Activated naive CD4-positive, alpha-beta T cell treated with anti-CD3 and anti-CD28 coated beads for 36 hours (primary cell): Measurements from ENCODE around the gene CLDN7. TPM values are rescaled to one million over a fixed set of nuclear protein-coding genes. Genes with fewer than 3 reads are reported as not detected.

Experiments used
- CTCF ChIA-PET: fragments of 350-600 bp; sonication (Branson Sonifier 250); formaldehyde crosslinking; loops from one replicate; lab custom pipeline; 2021; ENCODE audit warnings: antibody characterized with exemption; lab: Charles Lee
- DNase-seq: peaks from one replicate; pipeline ENCODE4 v3.0.0-alpha.2; 2020
- H3K27ac Mint-ChIP-seq: one replicate; pipeline ENCODE4 v1.8.0; 2021; ENCODE audit warnings: mild to moderate bottlenecking, mixed read lengths
- H3K27me3 Mint-ChIP-seq: one replicate; pipeline ENCODE4 v1.8.0; 2021; ENCODE audit warnings: low read depth, mixed read lengths
- H3K36me3 Mint-ChIP-seq: one replicate; pipeline ENCODE4 v1.8.0; 2021; ENCODE audit warnings: low read depth, mixed read lengths
- H3K4me1 Mint-ChIP-seq: one replicate; pipeline ENCODE4 v1.8.0; 2021; ENCODE audit warnings: low read depth, mixed read lengths
- H3K4me3 Mint-ChIP-seq: one replicate; pipeline ENCODE4 v1.8.0; 2021; ENCODE audit warnings: mild to moderate bottlenecking, moderate library complexity, mixed read lengths
- H3K9me3 Mint-ChIP-seq: one replicate; pipeline ENCODE4 v1.8.0; 2021; ENCODE audit warnings: mixed read lengths
- intact Hi-C: fragments of 100-400 bp; cut with micrococcal nuclease; formaldehyde crosslinking; loops from one replicate; pipeline ENCODE4 v1.15.1; 2023
- total RNA-seq, 2 experiments: library from RNA; stranded (reverse); gene quantifications; one replicate each; pipeline ENCODE4 v1.2.3, GENCODE V29; 2021

CLDN7 gene
- total RNA-seq, 2 experiments from 2014 or later = 0.40 TPM; not detected in 1

GRCh38 chr17:7220593-7221277, 41.5 kb downstream of the CLDN7 start:
- DNase-seq = peak; percentile 85
- CTCF ChIA-PET = interaction anchor here (0.6 to 3.4 kb wide), 14 partner anchors 10 to 177 kb away, joined by 3 to 16 read pairs (median 4); partner anchors contain the start of genes DVL2, GABARAP, PHF23 and SLC16A11
- peaks cover 16% of the 10 kb centered on the region for H3K36me3 Mint-ChIP-seq
- no peaks in the 10 kb centered on the region for H3K9me3 Mint-ChIP-seq
- no peaks in the 10 kb centered on the region for H3K27me3 Mint-ChIP-seq
- intact Hi-C loops = loop anchor here (1.0 kb wide), 3 partner anchors 32 to 76 kb away; partner anchors contain the start of gene ELP5
- H3K4me3 Mint-ChIP-seq = peak overlapping the region; percentile 94
- H3K4me1 Mint-ChIP-seq = peaks cover 47% of the 10 kb centered on the region
- peak overlapping the region; percentile 83 for H3K27ac Mint-ChIP-seq

GRCh38 chr17:7219812-7220592, 42.3 kb downstream of the CLDN7 start, which contains the start of the genes ACADVL and DLG4:
Gene ACADVL, plus strand, starts transcription at chr17:7219938. Its CDS starts 47 bp downstream, at chr17:7219985.
Gene DLG4, minus strand, starts transcription at chr17:7219836.
- DNase-seq = peak; percentile 88
- H3K4me1 Mint-ChIP-seq = peaks cover 54% of the 10 kb centered on the region
- no peaks in the 10 kb centered on the region for H3K27me3 Mint-ChIP-seq
- H3K27ac Mint-ChIP-seq = peak within 1 kb of the TSS; percentile 92
- peaks cover 16% of the 10 kb centered on the region for H3K36me3 Mint-ChIP-seq
- intact Hi-C loops = loop anchor here (1.0 to 5.0 kb wide), 2 partner anchors 19 to 182 kb away; partner anchors contain the start of genes PHF23 and TMEM256
- no peaks in the 10 kb centered on the region for H3K9me3 Mint-ChIP-seq
- peak within 1 kb of the TSS; percentile 94 for H3K4me3 Mint-ChIP-seq
- CTCF ChIA-PET = interaction anchor here (0.7 to 3.4 kb wide), 14 partner anchors 10 to 77 kb away, joined by 3 to 16 read pairs (median 4); partner anchors contain the start of genes DVL2, GABARAP and PHF23

GRCh38 chr17:7219229-7219811, 43.0 kb downstream of the CLDN7 start:
- peaks cover 59% of the 10 kb centered on the region for H3K4me1 Mint-ChIP-seq
- no peak for DNase-seq
- H3K9me3 Mint-ChIP-seq = no peaks in the 10 kb centered on the region
- H3K36me3 Mint-ChIP-seq = peaks cover 16% of the 10 kb centered on the region
- peak overlapping the region; percentile 94 for H3K4me3 Mint-ChIP-seq
- intact Hi-C loops = loop anchor here (1.0 to 5.0 kb wide), 2 partner anchors 20 to 183 kb away; partner anchors contain the start of genes PHF23 and TMEM256
- H3K27me3 Mint-ChIP-seq = no peaks in the 10 kb centered on the region
- CTCF ChIA-PET = interaction anchor here (0.8 to 3.4 kb wide), 8 partner anchors 11 to 78 kb away, joined by 3 to 16 read pairs (median 6); partner anchors contain the start of genes DVL2, GABARAP and PHF23
- H3K27ac Mint-ChIP-seq = peak overlapping the region; percentile 92

GRCh38 chr17:7218758-7219157, 43.5 kb downstream of the CLDN7 start:
- CTCF ChIA-PET = interaction anchor here (1.3 to 2.7 kb wide), 3 partner anchors 11 to 78 kb away, joined by 3 to 16 read pairs (median 4); partner anchors contain the start of gene GABARAP
- H3K4me1 Mint-ChIP-seq = peaks cover 63% of the 10 kb centered on the region
- peaks cover 13% of the 10 kb centered on the region for H3K36me3 Mint-ChIP-seq
- H3K27ac Mint-ChIP-seq = peak overlapping the region; percentile 92
- H3K9me3 Mint-ChIP-seq = no peaks in the 10 kb centered on the region
- no peak for DNase-seq
- intact Hi-C loops = loop anchor here (1.0 to 5.0 kb wide), 2 partner anchors 21 to 184 kb away; partner anchors contain the start of genes PHF23 and TMEM256
- no peaks in the 10 kb centered on the region for H3K27me3 Mint-ChIP-seq
- H3K4me3 Mint-ChIP-seq = peak overlapping the region; percentile 94

- intact Hi-C loops = loop anchor here (5.0 kb wide), 1 partner anchor 184 kb away; the partner anchor contains the start of gene TMEM256
- peak overlapping the region; percentile 71 for H3K4me3 Mint-ChIP-seq
- no peaks in the 10 kb centered on the region for H3K9me3 Mint-ChIP-seq
- peaks cover 8% of the 10 kb centered on the region for H3K36me3 Mint-ChIP-seq
- H3K27ac Mint-ChIP-seq = peak overlapping the region; percentile 85
- H3K4me1 Mint-ChIP-seq = peaks cover 65% of the 10 kb centered on the region
- no peaks in the 10 kb centered on the region for H3K27me3 Mint-ChIP-seq
- CTCF ChIA-PET = interaction anchor here (1.0 kb wide), 1 partner anchor 172 kb away, joined by 3 read pairs; no protein-coding TSS in a partner anchor
- peak; percentile 48 for DNase-seq
These were observed 44.1 kb downstream of the CLDN7 start for GRCh38 chr17:7218166-7218565.

GRCh38 chr17:7217113-7217987, 44.9 kb downstream of the CLDN7 start:
- Mint-ChIP-seq H3K4me3 (peak overlapping the region; percentile 71), H3K27ac (peak overlapping the region; percentile 85), H3K4me1 (peaks cover 65% of the 10 kb centered on the region), H3K36me3 (peaks cover 8% of the 10 kb centered on the region), H3K27me3 (no peaks in the 10 kb centered on the region), H3K9me3 (no peaks in the 10 kb centered on the region)
- CTCF ChIA-PET = interaction anchor here (1.0 kb wide), 1 partner anchor 172 kb away, joined by 3 read pairs; no protein-coding TSS in a partner anchor
- intact Hi-C loops = loop anchor here (5.0 kb wide), 1 partner anchor 185 kb away; the partner anchor contains the start of gene TMEM256
- DNase-seq = peak; percentile 48

GRCh38 chr17:7216242-7217112, 45.8 kb downstream of the CLDN7 start:
- DNase-seq = no peak
- H3K9me3 Mint-ChIP-seq = no peaks in the 10 kb centered on the region
- peak overlapping the region; percentile 37 for H3K4me3 Mint-ChIP-seq
- CTCF ChIA-PET = interaction anchor here (0.8 to 1.2 kb wide), 2 partner anchors 39 to 170 kb away, joined by 3 to 4 read pairs; no protein-coding TSS in a partner anchor
- no peaks in the 10 kb centered on the region for H3K27me3 Mint-ChIP-seq
- peak overlapping the region; percentile 18 for H3K27ac Mint-ChIP-seq
- H3K4me1 Mint-ChIP-seq = peaks cover 64% of the 10 kb centered on the region
- intact Hi-C loops = loop anchor here (5.0 kb wide), 1 partner anchor 186 kb away; the partner anchor contains the start of gene TMEM256
- peaks cover 5% of the 10 kb centered on the region for H3K36me3 Mint-ChIP-seq

- Mint-ChIP-seq H3K4me1 (peaks cover 57% of the 10 kb centered on the region), H3K9me3 (no peaks in the 10 kb centered on the region), H3K36me3 (peaks cover 1% of the 10 kb centered on the region), H3K4me3 (peak overlapping the region; percentile 88), H3K27ac (no peak overlapping the region), H3K27me3 (no peaks in the 10 kb centered on the region)
- CTCF ChIA-PET = interaction anchor here (0.8 to 1.2 kb wide), 3 partner anchors 39 to 170 kb away, joined by 3 to 4 read pairs (median 4); no protein-coding TSS in a partner anchor
- peak; percentile 23 for DNase-seq
- intact Hi-C loops = loop anchor here (1.0 to 5.0 kb wide), 4 partner anchors 24 to 187 kb away; partner anchors contain the start of genes EIF5A, PHF23 and TMEM256
These were observed 46.6 kb downstream of the CLDN7 start for GRCh38 chr17:7215652-7216180.

GRCh38 chr17:7215136-7215638, 47.1 kb downstream of the CLDN7 start:
- DNase-seq = no peak
- H3K4me1 Mint-ChIP-seq = peaks cover 52% of the 10 kb centered on the region
- intact Hi-C loops = loop anchor here (1.0 to 5.0 kb wide), 4 partner anchors 24 to 187 kb away; partner anchors contain the start of genes EIF5A, PHF23 and TMEM256
- H3K9me3 Mint-ChIP-seq = no peaks in the 10 kb centered on the region
- H3K4me3 Mint-ChIP-seq = peak overlapping the region; percentile 88
- CTCF ChIA-PET = interaction anchor here (0.8 to 1.2 kb wide), 2 partner anchors 38 to 41 kb away, joined by 3 to 4 read pairs; no protein-coding TSS in a partner anchor
- H3K27ac Mint-ChIP-seq = peak overlapping the region; percentile 47
- no peaks in the 10 kb centered on the region for H3K27me3 Mint-ChIP-seq
- peaks cover 1% of the 10 kb centered on the region for H3K36me3 Mint-ChIP-seq
